NOMO-1 treated with dmso at 0.1 percent for 144 hours (cell line): ENCODE results near the gene ZBTB7B.
A peak's percentile ranks its signal among the peaks of the same experiment; 100 is the strongest.

ENCODE experiments used
- DNase-seq: peaks from one replicate; lab custom pipeline; 2025; ENCODE audit not compliant: unreplicated experiment; lab: John Stamatoyannopoulos, UW

Gene ZBTB7B

DNA sequence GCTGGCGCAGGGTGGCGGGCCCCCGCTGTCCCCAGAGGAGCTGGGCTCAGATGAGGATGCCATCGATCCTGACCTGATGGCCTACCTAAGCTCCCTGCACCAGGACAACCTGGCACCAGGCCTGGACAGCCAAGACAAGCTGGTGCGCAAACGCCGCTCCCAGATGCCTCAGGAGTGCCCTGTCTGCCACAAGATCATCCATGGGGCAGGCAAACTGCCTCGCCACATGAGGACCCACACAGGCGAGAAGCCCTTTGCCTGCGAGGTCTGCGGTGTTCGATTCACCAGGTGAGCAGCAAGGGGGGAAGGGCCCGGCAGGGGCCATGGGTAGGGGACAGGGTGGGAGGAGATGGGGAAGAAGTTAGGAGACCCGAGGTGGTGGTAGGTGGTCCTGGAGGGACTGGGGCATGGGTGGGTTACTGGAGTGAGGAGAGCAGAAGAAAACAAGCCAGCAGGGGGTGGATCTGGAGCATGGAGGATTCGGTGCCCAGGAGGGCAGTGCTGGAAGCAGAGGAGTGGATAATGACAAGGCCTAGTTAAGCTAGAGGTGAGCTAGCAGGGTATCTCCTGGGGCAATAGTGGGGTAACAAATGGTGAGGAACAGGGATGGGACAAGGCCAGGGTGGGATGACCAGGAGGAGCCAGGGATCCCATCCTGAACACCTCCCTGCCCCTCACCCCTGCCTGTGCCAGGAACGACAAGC lies 13.1 kb downstream of the ZBTB7B start:
- DNase-seq: no peak

DNA sequence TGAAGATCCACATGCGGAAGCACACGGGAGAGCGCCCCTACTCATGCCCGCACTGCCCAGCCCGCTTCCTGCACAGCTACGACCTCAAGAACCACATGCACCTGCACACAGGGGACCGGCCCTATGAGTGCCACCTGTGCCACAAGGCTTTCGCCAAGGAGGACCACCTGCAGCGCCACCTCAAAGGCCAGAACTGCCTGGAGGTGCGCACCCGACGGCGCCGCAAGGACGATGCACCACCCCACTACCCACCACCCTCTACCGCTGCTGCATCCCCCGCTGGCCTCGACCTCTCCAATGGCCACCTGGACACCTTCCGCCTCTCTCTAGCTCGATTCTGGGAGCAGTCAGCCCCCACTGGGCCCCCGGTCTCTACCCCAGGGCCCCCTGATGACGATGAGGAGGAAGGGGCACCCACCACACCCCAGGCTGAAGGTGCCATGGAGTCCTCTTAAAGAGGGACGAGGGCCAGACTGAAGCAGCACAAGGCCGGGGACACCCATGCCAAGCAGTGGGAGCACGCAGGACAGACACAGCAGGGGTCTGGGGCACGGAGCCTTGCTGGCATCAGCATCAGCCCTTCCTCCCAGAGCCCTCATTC lies 13.7 kb downstream of the ZBTB7B start:
- DNase-seq: no peak

DNA sequence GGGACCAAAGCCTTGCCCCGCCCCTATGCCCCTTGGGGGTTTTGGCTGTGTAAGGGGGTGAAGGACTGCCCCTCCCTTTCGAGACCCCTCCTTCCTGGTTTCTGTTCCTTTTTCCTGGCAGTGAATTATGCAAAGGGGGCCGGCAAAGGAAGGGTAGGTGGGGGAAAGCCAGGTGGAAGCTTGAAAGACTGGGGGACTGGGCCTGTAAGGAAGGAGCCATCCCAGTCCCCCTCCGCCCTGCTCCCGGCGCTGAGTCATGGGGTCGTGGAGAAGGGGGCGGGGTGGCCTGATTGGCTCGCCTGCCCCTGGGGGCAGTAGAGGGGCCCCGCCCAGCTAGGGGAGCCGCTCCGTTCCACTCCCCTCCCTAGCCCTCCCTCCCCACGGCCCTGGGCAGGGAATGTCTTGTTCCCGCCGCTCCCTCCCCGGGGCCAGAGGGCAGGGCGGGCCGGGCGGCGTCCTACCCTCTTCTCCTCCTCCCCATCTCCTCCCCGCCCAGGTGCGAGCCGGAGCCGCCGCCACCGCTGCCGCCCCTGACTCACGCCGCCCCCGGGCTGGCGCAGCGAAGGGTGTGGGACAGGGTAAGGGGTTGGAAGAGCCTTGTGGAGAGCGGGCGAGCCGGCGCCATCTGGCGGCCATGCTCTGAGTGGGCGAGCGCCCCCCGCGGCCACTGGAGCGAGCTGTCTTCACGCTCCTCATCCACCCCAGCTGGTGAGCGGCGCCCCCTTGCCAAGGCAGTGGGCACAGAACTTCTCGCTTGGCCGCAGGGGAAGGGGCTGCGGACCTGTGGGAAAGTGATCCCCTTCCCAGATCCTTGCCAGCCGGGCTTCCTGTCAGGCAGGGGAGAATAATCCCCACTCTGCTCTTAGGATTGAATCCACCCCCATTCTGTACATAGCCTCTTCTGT lies 14.7 kb downstream of the ZBTB7B start:
- DNase-seq: peak; percentile 73

DNA sequence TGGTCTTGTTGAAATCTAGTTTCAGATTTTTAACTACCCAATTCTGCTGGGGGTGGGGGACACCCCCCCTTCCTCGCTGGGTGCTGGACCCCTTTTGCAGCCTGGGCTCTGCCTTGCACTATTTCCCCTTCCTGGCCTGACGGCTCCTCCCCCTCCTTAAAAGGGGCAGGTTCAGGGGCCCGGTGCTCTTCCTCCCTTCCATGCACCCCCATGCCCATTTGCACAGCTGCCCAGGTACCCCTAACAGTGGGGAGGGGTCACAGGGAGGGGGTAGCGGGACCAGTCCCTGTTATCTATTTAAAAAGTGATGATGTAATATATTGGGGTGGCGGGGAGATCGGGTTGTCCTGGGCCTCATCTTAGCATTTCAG lies 15.3 kb downstream of the ZBTB7B start:
- DNase-seq: no peak

DNA sequence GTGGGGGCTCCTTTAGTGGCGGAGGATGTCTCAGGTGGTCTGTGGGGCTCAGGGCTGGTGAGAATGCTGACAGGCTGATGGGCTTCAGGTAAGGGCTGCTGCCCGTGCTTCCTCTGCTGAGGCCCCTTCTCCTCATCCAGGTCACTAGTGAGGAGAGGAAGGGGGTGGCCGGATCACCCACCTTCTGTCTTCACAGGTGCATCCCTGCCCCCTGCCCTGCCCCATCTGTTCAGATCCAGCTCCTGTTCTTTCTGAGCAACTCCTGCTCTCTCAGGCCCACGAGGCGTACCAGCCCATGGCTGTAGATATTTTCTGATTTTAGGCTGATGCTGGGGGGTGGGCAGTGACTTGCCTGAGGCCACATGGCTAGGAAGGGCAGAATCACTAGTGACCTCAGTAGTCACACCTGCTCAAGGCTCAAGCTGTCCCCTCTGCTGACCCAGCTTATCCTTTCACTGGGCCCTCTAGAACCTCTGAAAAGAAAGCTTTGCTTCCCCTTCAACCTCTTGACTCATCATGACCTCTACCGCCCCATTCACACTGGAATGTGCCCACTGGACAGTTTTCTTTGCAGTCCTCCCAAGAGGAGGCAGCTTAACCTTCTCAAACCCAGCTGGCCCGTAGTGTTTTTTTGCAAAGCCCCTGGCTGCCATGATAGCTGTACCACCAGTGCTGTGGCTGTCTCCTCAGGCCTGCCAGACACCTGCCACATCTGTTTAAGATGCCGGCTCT lies 16.2 kb downstream of the ZBTB7B start:
- no peak for DNase-seq

DNA sequence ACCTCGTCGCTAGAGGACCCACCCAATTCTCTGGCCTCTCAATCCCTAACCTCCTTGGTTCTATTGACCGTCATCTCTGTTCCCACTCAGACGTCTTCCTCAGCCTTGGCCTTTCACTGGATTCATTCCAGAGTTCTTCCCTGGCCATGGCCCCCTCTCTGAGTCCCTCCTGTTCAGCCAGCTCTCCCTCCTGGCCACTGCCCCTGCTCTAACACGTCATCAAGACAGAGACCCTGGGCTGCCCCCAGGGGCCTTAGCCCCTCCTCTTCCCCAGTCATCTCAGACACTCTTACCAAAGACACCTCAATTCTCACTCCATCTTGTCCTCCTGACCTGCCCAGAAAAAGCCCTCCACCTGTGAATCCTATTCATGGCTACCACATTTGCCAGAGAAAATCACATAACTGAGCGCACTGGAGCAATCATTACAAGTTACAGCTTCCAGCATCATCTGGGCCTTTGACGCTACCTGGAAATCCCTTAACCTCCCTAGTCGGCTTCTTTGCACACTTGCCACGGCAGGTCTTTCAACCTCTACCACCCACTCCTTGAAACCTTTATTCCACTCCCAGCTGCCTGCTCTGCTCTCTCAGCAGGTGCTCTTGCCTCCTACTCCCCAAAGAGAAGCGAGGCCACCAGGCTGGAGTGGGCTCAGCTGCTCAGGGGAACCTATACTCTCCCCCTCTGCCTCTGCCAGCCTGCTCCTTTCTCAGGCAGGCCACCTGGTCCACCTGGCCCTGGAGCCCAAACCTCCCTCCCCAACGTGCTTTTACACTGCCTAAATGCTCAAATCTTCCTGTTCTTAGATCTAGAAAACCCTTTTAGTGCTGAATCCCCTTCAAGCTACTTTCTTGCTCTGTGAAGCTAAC lies 17.0 kb downstream of the ZBTB7B start:
- no peak for DNase-seq

DNA sequence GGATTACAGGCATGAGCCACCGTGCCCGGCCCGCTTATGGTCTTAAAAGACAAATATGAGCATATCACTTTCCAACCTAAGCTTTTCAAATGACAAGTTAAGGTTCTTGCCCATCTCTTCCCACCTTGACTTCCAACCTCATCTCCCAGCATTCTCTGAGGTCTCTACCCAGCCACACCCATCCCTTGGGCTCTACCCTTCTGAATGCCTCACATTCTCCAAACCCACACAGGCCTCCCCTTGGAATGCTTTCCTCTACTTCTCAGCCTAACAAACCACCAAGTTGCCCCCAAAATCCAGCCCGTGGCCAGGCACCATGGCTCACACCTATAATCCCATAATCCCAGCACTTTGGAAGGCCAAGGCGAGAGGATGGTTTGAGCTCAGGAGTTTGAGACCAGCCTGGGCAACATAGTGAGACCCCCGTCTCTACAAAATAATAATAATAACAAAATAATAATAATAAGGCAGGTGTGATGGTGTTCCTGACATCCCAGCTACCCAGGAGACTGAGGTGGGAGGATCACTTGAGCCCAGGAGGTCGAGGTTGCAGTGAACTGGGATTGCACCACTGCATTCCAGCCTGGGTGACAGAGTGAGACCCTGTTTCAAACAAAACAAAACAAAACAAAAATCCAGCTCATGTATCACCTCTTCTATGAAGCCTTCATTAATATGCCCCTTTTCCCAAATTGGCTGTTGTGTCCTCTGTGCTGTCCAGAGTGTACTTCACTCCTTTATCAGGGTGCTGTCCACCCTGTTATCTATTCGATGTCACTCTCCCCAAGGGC lies 19.7 kb downstream of the ZBTB7B start:
- DNase-seq: no peak

DNA sequence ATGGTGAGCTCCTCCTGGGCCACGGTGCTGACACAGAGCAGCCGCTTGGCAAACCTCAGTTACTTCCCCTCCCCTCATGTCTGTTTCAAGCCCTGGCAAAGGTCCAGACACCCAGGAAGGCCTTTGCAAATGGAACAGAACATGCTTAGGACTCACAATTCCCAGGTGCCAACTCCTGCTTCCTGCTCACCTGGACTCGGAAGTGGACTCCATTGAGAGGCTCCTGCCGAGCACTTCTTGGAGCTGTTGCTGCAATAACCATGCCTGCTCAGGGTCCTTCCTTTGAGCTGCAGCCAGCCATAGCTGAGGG lies 20.3 kb downstream of the ZBTB7B start:
- DNase-seq: no peak

DNA sequence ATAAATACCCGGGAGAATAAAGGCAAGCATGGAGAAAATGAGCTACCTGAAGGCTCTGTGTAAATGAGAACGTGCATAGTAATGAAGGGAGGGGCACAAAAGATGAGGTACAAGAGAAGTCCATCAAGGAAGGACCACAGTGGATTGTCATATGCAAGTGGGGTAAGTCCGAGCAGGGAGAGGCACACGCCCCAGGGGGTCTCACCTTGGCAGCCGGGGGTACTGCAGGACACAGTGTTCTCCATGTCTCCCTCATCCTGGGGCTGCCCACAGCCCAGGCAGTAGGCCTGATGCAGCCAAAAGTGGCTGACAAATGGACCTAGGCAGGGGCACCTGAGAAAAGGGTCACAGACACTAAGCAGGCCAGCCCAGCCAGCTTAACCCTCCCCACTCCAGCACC lies 21.0 kb downstream of the ZBTB7B start:
- DNase-seq: no peak

DNA sequence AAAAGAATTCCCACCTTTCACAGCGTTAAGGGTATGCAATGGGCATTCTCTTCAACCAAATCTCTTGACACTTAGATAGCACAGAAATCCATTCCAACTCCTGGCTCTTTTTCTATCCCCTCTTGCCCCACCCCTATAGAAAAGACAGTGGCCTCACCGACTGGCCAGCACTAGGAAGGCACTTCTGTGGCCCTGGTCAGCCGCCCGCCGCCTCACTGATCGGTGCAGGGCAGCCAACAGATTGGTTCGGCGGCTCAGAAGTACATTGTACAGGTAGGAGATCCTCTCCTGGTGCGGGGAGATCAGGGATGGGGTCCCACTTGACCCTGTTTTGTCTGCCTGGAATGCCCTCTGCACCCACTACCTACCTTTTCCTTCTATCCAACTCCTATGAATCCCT lies 21.7 kb downstream of the ZBTB7B start:
- DNase-seq: no peak

DNA sequence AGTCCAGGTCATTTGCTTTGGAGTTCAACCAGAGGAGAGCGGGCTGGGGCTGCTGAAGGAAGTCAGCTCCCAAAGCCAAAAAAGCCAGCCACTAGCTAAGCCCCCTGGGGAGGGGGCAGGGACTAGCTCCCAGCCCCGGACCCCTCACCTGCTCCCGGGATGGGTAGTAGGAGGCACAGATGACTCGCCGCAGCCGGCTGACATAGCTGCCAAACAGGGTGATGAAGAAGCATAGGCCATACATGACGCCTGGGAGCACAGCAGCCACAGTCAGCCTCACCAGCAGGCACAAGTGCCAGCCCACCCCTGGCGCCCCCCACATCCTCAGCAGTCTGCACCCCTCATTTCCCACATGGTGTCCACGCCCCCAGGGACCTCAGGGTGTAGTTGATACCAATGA lies 23.6 kb downstream of the ZBTB7B start:
- DNase-seq: no peak

DNA sequence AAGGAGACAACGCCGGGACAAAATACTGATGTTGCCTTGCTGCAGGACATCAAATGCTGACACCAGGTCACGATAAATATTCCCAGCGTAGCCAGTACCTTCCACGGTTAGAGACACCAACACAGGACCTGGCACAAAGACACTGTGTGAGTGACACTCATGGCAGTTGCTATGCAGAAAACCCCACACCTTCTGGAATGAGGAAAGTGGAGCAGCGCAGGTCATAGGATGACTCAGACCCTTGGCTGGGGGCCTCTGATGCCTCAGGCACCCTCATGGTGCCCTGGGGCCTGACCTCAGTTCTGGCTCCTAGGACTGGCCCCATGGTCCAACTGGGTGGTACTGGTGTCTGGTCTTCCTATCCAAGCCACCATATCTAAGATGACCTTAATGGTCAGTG lies 24.0 kb downstream of the ZBTB7B start:
- no peak for DNase-seq

DNA sequence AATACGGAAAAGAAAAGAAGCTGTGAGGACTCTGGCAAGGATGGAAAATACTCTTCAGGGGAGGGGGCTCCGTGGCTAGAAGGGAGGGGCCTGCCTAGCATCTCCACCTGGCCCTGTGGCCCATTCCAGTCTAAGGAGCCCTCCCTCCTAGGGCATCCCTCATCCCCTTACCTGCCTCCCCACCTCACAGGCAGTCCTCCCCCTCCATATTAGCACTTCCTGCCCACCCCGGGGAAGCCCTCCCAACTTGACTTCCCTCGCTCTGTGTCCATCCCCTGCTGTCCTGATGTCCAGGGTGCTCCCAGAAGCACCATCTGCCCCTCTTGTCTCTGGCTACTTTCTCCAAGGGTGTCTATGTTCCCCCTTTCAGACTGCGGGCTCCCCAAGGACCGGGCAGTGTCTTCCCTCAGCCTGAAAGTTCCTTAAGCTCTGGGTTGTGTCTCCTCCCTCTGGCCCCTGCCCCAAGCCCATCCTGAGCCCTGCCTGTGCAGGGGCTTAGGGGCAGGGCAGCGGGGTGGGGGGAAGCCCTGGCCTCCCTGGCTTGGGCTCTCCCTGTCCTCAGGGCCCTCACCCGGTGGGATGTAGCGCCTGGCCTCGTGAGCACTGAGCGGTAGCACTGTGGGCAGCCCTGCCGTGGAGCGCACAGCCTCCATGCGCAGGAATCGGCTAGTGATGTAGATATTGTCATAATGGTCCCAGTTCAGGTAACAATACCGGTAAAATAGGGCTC lies 27.1 kb downstream of the ZBTB7B start:
- no peak for DNase-seq

DNA sequence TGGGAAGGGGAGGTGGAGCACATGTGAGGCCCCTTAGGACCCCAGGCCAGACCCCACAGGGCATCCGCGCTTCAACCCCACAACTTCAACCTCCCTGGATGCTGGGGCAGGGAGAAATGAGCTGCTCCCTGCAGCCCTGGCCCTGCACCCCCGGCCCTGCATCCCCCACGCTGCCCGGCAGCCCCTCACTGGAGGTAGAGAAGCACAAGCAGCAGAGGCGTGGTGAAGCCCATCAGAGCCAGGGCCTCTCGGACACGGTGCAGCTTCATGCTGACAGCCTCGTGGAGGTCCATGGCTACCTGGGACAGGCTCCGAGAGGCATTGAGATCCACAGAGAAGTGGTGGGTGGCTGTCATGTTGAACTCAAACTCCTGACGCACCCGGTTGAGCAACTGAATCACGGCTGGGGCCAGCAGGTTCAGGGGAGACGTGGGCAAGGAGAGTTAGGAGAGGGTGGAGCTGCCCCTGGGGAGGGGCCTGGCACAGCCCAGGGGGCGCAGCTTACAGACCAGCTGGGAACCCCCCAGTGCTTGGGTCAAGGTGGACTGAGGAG lies 27.7 kb downstream of the ZBTB7B start:
- no peak for DNase-seq

DNA sequence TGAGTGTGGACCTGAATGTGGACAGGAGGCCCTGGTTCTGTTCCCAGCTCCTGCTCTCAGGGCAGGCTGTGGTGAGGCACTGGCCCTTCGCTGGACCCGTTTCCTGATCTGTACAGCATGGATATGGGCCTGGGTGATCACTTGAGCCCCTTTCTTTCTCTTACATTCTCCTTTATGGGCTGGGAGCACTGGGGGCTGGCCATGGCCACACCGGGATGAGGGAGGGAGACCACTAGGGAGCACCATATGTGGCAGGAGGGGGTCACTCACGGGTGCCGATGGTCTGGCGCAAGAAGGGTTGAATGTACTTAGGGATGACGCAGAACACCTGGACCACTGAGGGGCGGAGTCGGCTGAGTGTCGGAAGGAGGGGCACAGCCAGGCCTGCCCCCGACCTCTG lies 28.3 kb downstream of the ZBTB7B start:
- no peak for DNase-seq

DNA sequence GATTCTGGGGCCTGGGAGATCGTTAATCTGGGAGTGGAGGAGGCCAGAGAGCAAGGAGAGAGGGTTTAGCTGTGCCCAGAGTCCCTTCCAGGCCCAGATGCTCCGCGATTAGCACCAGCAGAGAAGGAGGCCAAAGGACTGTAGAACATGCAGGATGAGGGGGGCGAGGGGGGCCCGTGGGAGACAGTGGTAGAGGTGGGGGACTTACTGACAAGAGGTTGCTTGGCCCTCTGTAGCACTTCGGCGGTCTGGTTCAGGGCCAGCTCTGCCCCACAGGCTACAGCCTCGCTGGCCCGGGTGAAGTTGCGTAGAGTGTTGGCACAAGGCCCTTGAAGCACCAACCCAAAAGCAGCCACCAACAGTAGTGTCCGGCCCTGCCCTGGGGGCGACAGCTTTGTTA lies 30.3 kb downstream of the ZBTB7B start:
- no peak for DNase-seq

DNA sequence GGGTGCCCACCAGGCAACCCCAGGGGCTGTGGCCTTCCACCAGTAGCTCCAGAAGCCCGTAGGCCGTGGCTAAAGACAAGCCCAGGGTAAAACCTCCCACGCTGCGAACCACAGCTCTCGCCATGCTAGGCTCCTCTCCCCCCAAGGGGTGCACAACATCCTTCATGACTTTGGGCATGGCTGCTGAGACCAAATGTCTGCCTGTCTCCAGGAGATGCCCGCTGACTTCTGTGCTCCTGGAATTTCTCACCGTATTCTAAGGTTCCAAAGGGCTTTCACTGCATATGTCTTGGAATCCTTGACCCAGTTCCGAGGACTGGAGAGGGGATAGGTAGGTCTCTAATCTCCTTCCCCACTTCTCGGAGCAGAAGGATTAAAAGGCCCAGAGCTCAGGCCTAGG lies 30.9 kb downstream of the ZBTB7B start, which contains the start of the genes DCST1 and DCST2:
Gene DCST1, plus strand, starts transcription at position 301 of the 400 bp plus-strand sequence. CDS start 213 bp downstream, outside the sequence.
Gene DCST2, minus strand, starts transcription at position 258 of the 400 bp plus-strand sequence. Its CDS starts 80 bp downstream, at position 178.
- no peak for DNase-seq

DNA sequence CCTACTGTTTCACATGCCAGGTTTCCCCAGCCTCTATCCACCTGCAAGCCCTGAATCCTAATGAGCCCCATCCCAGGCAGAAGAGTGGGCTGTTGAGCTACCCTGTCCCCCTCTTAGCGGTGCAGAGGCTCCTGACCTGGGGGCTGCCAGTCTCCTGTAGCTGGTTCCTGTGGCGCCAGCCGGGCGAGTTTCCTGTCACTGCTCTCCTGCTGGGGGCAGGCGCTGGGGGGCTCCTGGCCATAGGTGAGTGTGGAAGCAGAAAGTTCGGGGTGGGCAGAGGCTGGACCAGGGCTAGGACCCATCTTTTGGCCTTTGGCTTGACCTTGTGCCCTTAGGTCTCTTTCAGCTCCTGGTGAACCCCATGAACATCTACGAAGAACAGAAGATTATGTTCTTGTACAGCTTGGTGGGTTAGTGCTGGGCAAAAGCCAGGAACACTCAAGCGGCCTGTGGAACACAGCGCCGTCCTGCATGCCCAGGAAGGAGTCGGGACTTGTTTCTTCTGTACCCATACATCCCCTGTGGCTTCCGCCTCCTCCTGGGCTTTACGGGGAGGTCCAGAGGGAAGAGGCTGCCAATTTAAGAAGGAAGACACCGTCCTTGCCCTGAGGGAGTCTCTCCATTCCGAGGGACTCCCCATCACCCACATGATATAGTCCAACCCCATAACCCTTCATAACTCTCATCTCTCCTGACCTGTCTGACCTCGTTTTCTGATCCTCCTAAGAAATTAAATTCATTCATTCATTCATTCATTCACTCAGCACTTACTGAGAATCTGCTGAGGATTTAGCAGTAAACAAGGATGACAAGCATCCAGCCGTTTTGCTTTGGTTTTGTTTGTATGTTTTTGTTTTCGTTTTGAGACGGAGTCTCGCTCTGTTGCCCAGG lies 32.0 kb downstream of the ZBTB7B start:
- no peak for DNase-seq
